Measurements from ENCODE around the gene CRYBG3.

The CRYBG3 gene

GRCh38 chr3:97971679-97972567 is 150.1 kb downstream of the CRYBG3 start, which contains the start of gene RIOX2:
Gene RIOX2, minus strand, starts transcription at chr3:97972431. Its CDS starts 4,838 bp downstream, at chr3:97967593.
- DNase-seq (ENCODE audit: low spot score): peak; percentile 71

- DNase-seq (ENCODE audit: low spot score): no peak
Measured at GRCh38 chr3:97972976-97973375, 151.2 kb downstream of the CRYBG3 start.

GRCh38 chr3:97974996-97975395 is 153.2 kb downstream of the CRYBG3 start:
- DNase-seq (ENCODE audit: low spot score): no peak

DNA sequence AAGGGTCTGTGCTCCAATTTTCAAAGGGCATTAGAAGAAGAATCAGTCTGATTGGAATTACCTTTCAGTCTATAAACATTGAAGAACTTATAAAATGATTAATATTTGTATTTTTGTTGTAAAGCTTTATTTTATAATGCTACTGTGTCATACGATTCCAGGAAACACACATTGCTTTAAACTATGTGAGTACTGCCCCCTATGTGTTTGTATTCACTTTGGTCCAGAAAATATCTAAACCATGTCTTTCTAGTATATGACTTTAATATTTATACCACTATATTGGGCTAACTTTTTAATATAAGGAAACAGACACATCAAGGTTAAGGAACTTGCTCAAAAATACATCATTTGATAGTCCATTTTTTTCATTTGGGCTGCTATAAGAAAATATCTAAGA is 153.7 kb downstream of the CRYBG3 start:
- DNase-seq (ENCODE audit: low spot score): no peak

DNA sequence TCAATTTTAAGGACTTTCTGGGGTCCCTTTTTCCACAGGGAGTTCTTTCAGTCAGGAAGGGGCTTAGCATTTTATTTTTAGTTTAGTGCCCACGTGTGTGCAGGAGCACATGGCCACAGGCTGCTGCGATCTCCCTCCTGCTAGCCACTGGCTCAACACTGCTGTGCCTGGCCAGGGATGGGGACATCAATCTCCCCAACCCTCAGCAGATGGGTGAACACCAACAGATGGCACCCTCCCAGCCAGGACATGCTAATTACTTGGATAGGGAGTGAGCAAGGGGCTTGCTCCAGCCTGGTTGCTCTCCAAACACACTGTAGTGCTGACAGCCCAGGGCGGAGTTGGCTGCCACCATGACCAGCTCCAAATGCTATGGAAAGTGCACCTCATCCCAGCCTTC is 157.8 kb downstream of the CRYBG3 start:
- DNase-seq (ENCODE audit: low spot score): no peak

DNA sequence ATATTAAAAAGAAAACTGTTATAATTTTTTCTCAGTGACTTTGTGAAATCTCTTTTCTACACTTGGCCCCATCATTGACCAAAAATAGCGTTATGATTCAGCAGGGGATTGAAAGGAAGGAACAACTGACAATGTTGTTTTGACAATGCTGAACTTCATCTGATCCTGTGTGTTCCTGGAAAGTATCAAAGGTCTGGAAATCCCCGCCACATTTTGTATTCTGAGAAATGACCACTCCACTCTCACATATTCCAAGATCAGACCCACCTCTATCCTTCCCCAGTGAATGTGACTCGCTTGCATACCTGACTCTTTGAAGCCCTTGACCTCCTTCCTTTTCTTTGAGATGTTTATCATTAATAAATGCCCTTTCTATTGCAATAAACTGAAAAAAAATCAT is 160.1 kb downstream of the CRYBG3 start:
- no peak for DNase-seq (ENCODE audit: low spot score)

DNA sequence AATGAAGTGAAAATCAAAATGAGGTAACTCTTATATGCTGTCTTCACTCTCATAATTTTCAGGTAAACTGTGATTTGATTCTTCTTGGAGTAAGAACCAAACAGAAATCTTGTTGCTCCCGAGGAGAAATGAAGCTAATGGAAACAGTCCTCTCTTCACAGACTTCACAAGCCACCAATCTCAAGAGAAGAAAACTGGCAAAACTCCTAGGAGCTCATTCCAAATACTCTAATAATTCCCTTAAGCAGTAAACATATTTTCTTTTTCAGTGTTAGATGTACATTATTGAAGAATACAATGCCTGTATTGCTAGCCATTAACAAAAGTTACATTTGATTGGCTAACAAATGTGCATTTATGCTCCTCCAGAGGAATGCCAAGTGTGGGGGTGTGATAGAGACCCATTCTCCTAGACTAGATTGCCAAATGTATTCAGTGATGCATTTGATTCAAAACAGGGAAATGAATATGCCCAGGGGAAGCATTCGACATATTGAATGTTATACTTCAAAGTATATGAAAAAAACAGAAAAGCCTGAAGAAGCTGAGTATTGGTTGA is 162.2 kb downstream of the CRYBG3 start:
- no peak for DNase-seq (ENCODE audit: low spot score)

DNA sequence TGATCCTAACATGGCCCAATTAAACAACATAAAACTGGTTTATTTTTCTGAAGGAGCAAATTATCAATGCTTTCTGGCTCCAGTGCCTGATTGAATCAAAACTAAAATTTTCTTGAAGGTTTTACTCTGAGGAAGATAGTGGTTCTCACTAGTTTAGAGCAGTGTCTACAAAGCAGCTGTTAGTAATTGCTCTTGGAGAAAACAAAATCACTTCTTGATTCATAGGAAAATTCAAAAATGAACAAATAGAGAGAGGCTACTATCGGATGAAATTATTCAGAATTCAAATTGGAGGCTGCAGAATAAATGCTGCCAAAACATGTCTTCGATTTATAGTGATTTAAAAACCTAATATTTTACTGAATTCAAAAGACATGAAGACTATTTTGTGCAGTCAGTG is 165.5 kb downstream of the CRYBG3 start:
- no peak for DNase-seq (ENCODE audit: low spot score)

DNA sequence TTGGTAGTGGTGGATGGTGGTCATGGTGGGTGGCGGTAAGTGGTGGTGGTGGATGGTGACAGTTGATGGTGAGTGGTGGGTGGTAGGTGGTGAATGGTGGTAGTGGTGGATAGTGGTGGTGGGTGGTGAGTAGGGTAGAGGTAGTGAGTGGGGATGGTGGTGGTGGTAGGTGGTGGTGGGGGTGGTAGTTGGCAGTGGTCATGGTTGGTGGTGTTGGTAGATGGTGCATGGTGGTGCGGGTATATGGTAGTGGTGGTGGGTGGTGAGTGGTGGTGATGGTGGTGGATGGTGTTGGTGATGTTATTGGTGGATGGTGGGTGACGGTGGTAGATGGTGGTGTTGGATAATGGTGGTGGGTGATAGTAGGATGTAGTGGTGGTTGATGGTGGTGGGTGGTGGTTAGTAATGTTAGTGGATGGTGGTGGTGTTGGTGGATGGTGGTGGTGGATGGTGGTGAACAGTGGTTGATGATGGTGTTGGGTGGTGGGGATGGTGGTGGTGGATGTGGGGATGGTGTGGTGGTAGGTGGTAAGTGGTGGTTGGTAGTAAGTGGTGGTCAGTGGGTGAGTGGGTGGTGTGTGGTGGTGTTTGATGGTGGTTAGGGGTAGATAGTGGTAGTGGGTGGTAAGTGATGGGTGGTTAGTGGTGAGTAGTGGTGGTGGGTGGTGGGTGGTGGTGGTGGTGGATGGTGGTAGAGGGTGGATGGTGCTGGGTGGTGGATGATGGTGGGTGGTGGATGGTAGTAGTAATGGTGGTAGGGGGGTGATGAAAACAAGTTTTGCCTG is 167.2 kb downstream of the CRYBG3 start:
- DNase-seq (ENCODE audit: low spot score): no peak

DNA sequence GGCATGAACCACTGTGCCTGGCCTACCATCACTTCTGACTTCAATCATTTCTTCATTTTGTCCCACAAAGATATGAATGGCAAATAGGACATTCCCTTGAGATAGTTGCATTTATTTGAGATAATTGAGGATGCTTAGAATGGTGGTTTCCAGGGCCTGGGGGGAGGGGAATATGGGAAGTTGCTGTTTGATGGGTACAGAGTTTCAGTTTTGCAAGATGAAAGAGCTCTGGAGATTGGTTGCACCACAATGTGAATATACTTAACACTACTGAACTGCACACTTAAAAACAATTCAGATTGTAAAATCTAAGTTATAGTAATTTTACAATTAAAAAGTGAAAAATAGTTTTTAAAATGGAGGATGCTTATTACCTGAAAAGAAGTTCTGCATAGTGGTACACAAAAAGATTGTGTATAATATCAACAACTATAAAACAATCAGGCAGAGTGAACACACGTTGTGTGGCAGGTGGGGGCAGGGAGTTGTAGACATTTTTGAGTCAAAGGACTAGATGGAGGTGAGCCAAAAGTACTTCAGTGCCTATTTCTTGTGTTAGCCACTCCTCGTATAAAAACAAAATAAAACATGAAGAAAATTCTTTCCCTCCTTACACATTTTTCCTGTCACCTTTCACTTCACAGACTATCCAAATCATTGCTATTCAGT is 168.9 kb downstream of the CRYBG3 start:
- no peak for DNase-seq (ENCODE audit: low spot score)

DNA sequence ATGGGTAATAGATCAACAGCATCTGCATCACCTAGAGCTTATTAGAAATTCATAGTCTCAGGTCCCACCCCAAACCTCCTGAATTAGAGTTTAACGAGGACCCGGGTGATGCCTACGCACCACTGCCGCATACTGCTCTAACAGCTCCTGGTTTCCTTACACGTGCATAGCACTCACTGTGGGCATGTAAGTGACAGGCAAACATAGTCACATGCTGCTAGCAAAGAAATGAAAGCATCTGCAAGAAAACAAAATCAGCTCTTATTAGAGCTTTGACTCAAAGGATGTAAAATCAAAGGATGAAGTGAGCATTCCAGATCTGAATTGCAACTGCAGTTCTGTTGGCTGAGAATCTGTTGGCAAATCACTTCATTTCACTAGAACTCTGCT is 169.5 kb downstream of the CRYBG3 start:
- DNase-seq (ENCODE audit: low spot score): no peak

- DNase-seq (ENCODE audit: low spot score): no peak
Measured at GRCh38 chr3:97992547-97993173, 170.8 kb downstream of the CRYBG3 start.

- no peak for DNase-seq (ENCODE audit: low spot score)
Measured at GRCh38 chr3:97993526-97993925, 171.7 kb downstream of the CRYBG3 start.

- no peak for DNase-seq (ENCODE audit: low spot score)
Measured at GRCh38 chr3:97994328-97994945, 172.6 kb downstream of the CRYBG3 start.

Measured in putamen (tissue), 1 donor.